GM12891 (cell line): ENCODE data around the gene SOCS6.

Experiments used
- DNase-seq: peaks from one replicate; pipeline ENCODE4 v3.0.0; 2011; ENCODE audit warnings: low spot score; ENCODE audit not compliant: insufficient read length
- FAIRE-seq: peaks from 2 replicates; lab custom pipeline; 2011; peaks lifted over from hg19 to GRCh38; lab: Jason Lieb, UNC
- PAX5 ChIP-seq: IDR thresholded peaks from 2 replicates; pipeline ENCODE4 v1.6.1; 2011; ENCODE audit warnings: low read length, moderate library complexity, mild to moderate bottlenecking; ENCODE audit not compliant: insufficient read depth, severe bottlenecking
- POLR2A ChIP-seq: IDR thresholded peaks from 2 replicates; pipeline ENCODE4 v1.6.1; 2011; ENCODE audit warnings: low read depth, low read length, control low read depth
- POLR2AphosphoS5 ChIP-seq: IDR thresholded peaks from 2 replicates; pipeline ENCODE4 v1.6.1; 2011; ENCODE audit warnings: low read depth, low read length, control low read depth
- POU2F2 ChIP-seq: IDR thresholded peaks from 2 replicates; pipeline ENCODE4 v1.6.1; 2011; ENCODE audit warnings: low read depth, mild to moderate bottlenecking, control low read depth, low read length, moderate library complexity
- SPI1 ChIP-seq: IDR thresholded peaks from 2 replicates; pipeline ENCODE4 v1.6.1; 2011; ENCODE audit warnings: low read depth, low read length, control low read depth
- TAF1 ChIP-seq: IDR thresholded peaks from 2 replicates; pipeline ENCODE4 v1.6.1; 2011; ENCODE audit warnings: low read depth, low read length, control low read depth

SOCS6 gene

DNA sequence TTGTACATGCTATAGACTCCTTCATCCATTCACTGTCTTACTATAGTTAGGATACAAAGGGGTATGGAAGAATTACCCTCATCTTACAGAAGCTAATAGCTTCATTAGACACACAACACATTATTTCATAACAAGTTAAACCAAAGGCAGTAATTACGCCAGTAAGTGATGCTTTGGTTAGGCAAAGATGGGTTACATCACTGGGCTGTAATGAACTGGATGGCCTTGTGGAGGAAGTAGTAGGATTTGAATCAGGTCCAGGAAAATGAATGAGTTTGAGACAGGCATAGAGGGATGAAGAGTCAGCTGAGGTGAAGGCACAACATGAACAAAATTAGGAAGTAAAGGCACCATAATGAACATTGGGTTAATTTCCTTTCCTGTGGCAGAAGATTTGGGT lies 80.1 kb downstream of the SOCS6 start:
- FAIRE-seq (no peak), DNase-seq (no peak)
- TF ChIP-seq POU2F2, result no peak
- no peak for TF ChIP-seq POLR2A

DNA sequence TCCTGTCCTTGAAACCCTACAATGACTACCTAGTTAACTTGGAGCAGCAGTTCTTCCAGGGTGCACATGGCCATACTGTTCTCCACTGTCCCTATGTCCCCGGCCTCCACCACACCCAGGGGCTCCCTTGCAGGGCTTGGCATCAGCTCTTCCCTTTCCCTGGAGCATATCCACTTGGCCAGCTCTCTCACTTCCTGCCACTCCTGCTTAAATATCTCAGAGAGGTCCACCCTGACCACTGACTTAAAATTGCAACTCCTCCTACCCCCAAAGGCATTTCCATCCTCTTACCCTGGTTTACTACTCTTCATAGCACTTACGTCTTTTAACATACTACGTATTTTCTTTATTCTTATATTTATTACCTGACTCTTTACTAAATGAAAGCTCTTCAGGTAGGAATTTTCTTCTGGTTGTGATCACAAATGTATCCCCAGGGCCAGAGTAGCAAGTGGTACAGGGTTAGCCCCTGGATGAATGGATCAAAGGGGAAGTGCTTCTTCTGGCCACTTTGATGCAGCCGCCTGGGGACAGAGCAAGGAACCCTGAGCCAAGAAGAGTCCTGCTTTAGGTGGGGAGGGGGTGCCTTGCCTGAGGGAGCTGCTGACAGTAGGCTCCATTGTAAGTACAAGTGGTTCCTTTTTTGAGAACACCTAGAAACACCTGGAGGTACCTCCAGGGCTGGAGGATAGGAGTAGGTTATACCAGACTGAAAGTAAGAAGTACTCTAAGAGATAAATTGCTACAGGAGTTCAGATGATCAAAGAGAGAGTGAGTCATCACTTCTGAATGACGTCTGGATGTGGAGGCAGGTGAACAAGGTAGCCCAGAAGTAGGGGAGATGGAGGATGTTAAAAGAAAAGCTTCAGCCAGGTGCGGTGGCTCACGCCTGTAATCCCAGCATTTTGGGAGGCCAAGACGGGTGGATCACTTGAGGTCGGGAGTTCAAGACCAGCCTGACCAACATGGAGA lies 82.2 kb downstream of the SOCS6 start:
- no peak for FAIRE-seq
- DNase-seq, result no peak
- TF ChIP-seq POLR2A (no peak), TAF1 (no peak), PAX5 (no peak), POLR2AphosphoS5 (no peak), POU2F2 (no peak), SPI1 (no peak)

DNA sequence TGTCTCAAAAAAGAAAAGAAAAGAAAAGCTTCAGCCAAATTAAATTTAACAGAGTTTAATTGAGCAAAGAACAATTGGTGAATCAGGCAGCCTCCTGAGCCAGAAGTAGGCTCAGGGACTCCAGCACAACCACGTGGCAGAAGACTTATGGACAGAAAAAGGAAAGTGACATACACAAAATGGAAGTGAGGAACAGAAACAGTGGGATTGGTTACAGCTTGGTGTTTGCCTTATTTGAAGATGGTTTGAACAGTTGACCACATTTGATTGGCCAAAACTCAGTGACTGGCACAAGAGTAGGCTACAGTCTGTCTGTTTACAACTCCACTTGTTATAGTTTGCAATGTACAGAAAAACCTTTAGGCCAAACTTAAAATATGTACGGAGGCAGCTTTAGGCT lies 83.1 kb downstream of the SOCS6 start:
- FAIRE-seq (no peak), DNase-seq (no peak)
- no peak for TF ChIP-seq POLR2AphosphoS5
- no peak for TF ChIP-seq POU2F2
- TF ChIP-seq TAF1, result no peak
- TF ChIP-seq PAX5, result no peak
- TF ChIP-seq POLR2A, result no peak
- TF ChIP-seq SPI1, result no peak

DNA sequence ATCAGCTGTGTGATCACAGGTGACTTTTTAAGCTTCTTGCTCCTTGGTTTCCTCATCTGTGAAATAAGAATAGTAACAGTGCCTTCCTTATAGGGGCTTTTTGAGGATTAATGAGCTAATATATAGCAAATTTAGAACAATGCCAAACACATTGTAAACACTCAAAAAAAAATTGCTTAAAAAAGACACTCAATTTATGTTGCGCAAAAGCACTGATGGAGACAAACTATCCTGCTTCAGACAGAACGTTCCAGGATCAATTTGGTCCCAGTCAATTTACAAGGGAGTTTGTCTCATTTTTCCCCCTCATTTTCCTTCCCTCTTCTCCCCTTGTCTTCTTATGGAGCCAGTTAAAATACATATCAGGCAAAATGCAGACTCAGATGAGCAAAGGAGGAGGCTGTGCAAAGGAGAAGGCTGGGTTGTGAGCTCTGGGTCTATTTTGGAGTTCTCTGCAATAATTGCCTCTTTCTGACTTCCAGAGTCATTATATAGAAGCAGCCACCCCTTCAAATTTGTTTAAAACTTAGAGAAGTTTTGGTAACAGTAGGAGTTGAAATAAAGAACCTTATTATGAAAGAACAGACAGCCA lies 83.7 kb downstream of the SOCS6 start:
- TF ChIP-seq TAF1 (no peak), POLR2A (no peak), POLR2AphosphoS5 (no peak)
- FAIRE-seq (no peak), DNase-seq (no peak)

DNA sequence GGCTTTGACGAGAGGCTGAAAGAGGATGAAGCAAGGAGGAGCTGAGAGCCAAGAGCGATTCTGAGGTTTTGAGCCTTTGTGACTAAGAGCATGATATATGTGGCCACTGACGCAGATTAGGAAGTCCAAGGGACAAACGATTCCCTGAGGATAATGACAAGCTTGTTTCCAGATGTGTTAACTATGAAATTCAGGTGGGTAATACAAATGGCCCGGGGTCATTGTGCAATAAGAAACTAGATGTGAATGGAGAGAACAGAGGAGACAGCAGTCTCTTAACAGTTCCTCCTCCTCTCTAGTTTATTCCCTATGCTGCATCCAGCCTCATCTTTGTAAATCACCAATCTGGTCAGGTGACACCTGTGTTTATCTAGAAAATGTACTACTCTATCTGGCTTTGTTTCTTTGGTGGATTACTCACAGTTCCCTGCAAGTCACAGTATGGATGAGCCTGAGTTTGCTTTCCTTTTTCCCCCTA lies 84.2 kb downstream of the SOCS6 start:
- DNase-seq (no peak), FAIRE-seq (no peak)
- TF ChIP-seq PAX5 (no peak), TAF1 (no peak), POLR2A (no peak), SPI1 (no peak), POLR2AphosphoS5 (no peak), POU2F2 (no peak)

DNA sequence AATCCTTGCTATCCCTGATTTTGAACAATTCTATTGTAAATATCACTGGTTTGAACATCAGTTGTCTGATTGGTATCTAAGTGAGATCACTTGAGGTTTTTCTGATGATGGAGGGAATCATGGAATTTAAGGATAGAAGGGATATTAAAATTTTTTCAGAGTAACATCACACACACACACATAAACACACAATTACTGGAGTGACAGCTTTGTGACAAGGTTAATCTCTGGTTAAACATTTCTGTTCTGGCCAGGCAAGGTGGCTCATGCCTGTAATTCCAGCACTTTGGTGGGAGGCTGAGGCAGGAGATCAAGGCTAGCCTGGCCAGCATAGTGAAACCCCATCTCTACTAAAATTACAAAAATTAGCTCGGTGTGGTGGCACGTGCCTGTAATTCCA lies 85.3 kb downstream of the SOCS6 start:
- FAIRE-seq, result no peak

DNA sequence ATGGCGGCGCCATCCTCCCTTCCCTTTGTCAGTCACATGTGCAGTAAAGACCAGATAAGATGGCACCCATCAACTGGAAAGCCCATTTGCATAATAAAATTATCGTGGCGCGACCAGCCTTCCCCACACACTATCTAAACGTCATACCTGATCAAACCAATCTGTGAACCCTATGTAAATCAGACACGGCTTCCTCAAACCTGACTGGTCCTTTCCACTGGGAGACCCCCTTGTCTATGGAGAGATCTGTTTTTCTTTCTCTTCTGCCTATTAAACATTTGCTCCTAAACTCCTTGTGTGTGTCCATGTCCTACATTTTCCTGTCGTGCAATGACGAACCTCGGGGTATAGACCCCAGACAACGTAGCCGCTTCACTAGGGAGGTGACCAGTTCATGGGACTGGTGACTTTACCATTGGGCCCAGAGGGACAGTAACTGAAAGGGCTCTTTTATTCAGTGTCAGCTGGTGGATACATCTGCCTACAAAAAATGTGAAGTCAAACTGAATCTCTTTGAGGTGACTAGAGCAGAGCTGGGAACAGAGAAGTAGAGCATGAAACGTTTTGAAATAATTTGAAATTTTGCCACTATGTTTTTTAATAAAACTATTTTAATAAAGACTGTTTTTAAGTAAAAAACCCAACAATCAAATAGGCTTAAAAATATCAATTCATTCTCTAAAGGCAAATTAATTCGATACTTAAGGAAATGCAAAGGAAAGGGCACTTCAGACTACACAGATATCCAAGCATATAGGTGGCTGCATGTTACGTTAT lies 87.5 kb downstream of the SOCS6 start:
- no peak for TF ChIP-seq PAX5
- TF ChIP-seq POLR2A, result no peak
- TF ChIP-seq POU2F2, result no peak
- no peak for TF ChIP-seq POLR2AphosphoS5
- no peak for TF ChIP-seq SPI1
- TF ChIP-seq TAF1, result no peak
- DNase-seq (no peak), FAIRE-seq (no peak)

More for the DNA sequence above, 85.3 kb downstream of the SOCS6 start:
- no peak for DNase-seq
- TF ChIP-seq POLR2A (no peak), PAX5 (no peak), POU2F2 (no peak), POLR2AphosphoS5 (no peak), SPI1 (no peak), TAF1 (no peak)

DNA sequence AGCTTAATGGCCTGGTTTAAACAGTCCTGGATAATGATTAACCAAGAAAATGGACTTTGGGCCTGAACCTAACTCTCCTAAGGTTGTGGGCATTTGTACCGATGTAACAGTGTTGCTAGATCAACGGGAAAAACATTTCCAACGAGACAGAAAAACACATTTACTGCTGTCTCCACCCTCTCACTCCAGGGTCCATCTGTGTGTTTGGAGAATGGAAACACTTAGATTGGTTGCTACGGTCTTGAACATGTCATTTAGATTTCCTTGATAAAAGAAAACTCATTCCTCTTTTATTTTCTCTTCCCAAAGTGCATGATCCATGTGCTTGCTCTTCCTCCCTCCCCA lies 88.0 kb downstream of the SOCS6 start:
- FAIRE-seq (no peak), DNase-seq (no peak)
- TF ChIP-seq PAX5, result no peak
- TF ChIP-seq POLR2A, result no peak
- TF ChIP-seq TAF1, result no peak
- TF ChIP-seq POLR2AphosphoS5, result no peak
- TF ChIP-seq POU2F2, result no peak
- TF ChIP-seq SPI1, result no peak

DNA sequence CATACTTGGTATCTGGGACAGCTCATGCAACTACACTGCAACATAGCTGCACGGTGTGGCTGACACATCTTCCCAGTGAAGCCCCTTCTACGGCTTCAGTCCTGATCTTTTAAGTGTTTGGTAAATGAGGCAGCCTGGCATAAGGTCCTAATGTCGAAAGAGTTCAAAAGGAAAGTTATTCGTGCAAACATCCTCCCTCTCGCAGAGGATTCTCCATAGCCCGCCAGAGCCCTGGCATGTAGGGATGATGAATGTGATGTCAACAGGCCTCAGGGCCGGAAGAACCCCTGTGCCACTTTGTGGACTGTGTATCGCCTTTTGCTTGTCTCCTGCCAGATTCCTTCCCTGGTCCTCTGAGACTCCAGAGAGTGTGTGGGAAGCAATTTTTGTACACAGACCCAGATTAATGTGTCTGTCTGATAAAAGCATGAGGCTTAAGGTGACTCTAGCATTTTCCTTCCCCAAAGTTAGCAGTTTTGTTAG lies 88.5 kb downstream of the SOCS6 start:
- TF ChIP-seq POLR2A, result no peak
- TF ChIP-seq POU2F2, result no peak
- TF ChIP-seq PAX5, result no peak
- no peak for TF ChIP-seq SPI1
- no peak for TF ChIP-seq TAF1
- no peak for TF ChIP-seq POLR2AphosphoS5
- FAIRE-seq (no peak), DNase-seq (no peak)
